Psoas muscle (tissue), 8 donors: ENCODE data around the gene JUP. TPM values are rescaled to one million over a fixed set of nuclear protein-coding genes. Genes with fewer than 3 reads are reported as not detected.
A peak's percentile ranks its signal among the peaks of the same experiment; 100 is the strongest.
"Not testable (repeated sequence)": the region's sequence is repeated elsewhere in the genome, so short reads cannot be mapped to it uniquely, and the experiment has no call there.

Experiments used
- ATAC-seq, 4 donors: fragments of 200-7000 bp; cut with Tn5 transposase; one replicate each; pipeline ENCODE4 v1.9.1; 2020; ENCODE audit warnings: moderate library complexity in 3 of 4, mild to moderate bottlenecking in 2 of 4
- DNase-seq, 2 donors: peaks; one replicate each; pipeline ENCODE4 v3.0.0-alpha.2; 2020
- H3K27ac ChIP-seq: fragments of 200-600 bp; one replicate; pipeline ENCODE4 v1.8.0; 2022
- H3K27me3 ChIP-seq, 3 donors: fragments of 200-600 bp in 1 of 3; one replicate each; pipeline versions ENCODE4 v1.6.1 to v1.8.0; 2013 to 2022; ENCODE audit warnings: low read length in 2 of 3, mild to moderate bottlenecking in 2 of 3, moderate library complexity in 1 of 3; ENCODE audit not compliant: insufficient read depth in 3 of 3
- H3K36me3 ChIP-seq, 2 donors: fragments of 200-600 bp in 1 of 2; one replicate each; pipeline versions ENCODE4 v1.6.1 to v1.8.0; 2013 to 2022; ENCODE audit warnings: low read depth in 1 of 2, mild to moderate bottlenecking in 1 of 2, moderate library complexity in 1 of 2; ENCODE audit not compliant: insufficient read depth in 1 of 2
- H3K4me1 ChIP-seq: fragments of 200-600 bp; one replicate; pipeline ENCODE4 v1.8.0; 2022
- H3K4me3 ChIP-seq: fragments of 200-600 bp; one replicate; pipeline ENCODE4 v1.8.0; 2022; ENCODE audit warnings: mild to moderate bottlenecking
- H3K9me3 ChIP-seq: fragments of 200-600 bp; one replicate; pipeline ENCODE4 v1.8.0; 2022
- WGBS, 3 donors: extraction: QIAGEN DNeasy Blood & Tissue Kit; methylation state at CpG; one replicate each; pipeline versions ENCODE4 v1.1.6 to v1.1.7; 2013; 5-methylcytosine and 5-hydroxymethylcytosine counted together
- intact Hi-C, 2 donors: fragments of 100-400 bp; cut with DNase I; formaldehyde crosslinking; loops; one replicate each; pipeline versions ENCODE4 v1.11.0 to v1.14.2; 2022
- polyA plus RNA-seq, 3 donors: library from polyadenylated mRNA; stranded (reverse); fragments of 200-250 nt; gene quantifications; one replicate each; pipeline ENCODE4 v1.2.3, GENCODE V29; 2013
- total RNA-seq, 4 donors: library from RNA; stranded (reverse); fragmentation: NEBNext Ultra II Directional in 2 of 4; extraction: Animal tissue kit (Norgen Biotek cat#: 25700) in 2 of 4; gene quantifications; one replicate each; pipeline versions ENCODE4 v1.2.1 to v1.2.4, GENCODE V29; 2021 to 2023
- TF ChIP-seq, protein P1 (sequence below): fragments of 200-600 bp; IDR thresholded peaks from one replicate; pipeline ENCODE4 v1.8.0; 2022; ENCODE audit warnings: antibody characterized with exemption
- donor health status: healthy with polysubstance abuse.
- donor health status: DM: no; HTN: no; CAD: no; lungs with moderate emphysema.
- donor health status: Bipolar disorder and iron deficiency.
- donor health status: healthy.
- donor health status: DM: yes; HTN: yes; CAD: no.
- donor health status: DM: no; HTN: no; CAD: no.
- donor health status: DM: no; HTN: no; CAD: no.
- donor health status: DM: yes; HTN: yes; CAD: no.

JUP gene
- total and polyA plus RNA-seq, 7 donors, result 9.4 to 55.0 (median 30.3) TPM

DNA sequence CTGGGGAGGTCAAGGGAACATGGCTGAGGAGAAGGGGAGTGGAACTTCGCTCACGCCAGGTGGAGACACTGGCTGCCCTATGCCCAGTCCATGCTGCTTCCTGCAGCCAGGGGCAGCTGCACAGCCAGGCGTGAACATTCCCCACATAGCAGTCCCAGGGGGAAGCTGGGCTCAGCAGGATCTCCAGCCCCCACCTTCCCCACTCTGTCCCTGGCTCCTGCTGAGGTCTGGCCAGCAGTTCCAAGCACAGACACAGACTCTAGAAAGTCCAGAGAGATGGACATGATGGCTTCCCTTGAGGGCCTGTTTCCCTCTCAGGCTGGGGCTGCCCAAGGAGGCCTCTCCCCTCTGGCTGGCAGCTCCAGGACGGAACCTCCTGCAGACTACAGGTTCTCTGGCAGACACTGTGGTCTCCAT is 9.3 kb downstream of the JUP start:
- H3K4me1 ChIP-seq, result peaks cover 64% of the 10 kb centered on the region
- intact Hi-C loops, result no loop called here
- TF ChIP-seq, protein P1, sequence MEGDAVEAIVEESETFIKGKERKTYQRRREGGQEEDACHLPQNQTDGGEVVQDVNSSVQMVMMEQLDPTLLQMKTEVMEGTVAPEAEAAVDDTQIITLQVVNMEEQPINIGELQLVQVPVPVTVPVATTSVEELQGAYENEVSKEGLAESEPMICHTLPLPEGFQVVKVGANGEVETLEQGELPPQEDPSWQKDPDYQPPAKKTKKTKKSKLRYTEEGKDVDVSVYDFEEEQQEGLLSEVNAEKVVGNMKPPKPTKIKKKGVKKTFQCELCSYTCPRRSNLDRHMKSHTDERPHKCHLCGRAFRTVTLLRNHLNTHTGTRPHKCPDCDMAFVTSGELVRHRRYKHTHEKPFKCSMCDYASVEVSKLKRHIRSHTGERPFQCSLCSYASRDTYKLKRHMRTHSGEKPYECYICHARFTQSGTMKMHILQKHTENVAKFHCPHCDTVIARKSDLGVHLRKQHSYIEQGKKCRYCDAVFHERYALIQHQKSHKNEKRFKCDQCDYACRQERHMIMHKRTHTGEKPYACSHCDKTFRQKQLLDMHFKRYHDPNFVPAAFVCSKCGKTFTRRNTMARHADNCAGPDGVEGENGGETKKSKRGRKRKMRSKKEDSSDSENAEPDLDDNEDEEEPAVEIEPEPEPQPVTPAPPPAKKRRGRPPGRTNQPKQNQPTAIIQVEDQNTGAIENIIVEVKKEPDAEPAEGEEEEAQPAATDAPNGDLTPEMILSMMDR, result peak; percentile 37
- peak overlapping the region; percentile 19 for H3K4me3 ChIP-seq
- ATAC-seq (peak; percentile 56 to 72 (median 68)), DNase-seq (peak; percentile 49 to 85)
- H3K27ac ChIP-seq, result peak overlapping the region; percentile 80
- 2 to 8% (median 4%) methylated on average over 4 of the region's 4 CpGs for WGBS, 3 donors
- no peaks in the 10 kb centered on the region for H3K9me3 ChIP-seq
- H3K27me3 ChIP-seq, result no peaks in the 10 kb centered on the region
- peaks cover 0 to 5% of the 10 kb centered on the region in 2 donors for H3K36me3 ChIP-seq

- intact Hi-C loops, H3K36me3 ChIP-seq, H3K9me3 ChIP-seq, ATAC-seq, DNase-seq, H3K27me3 ChIP-seq: not testable (repeated sequence)
- H3K4me3 ChIP-seq, result peak overlapping the region; percentile 23
- H3K4me1 ChIP-seq, result peaks cover 56% of the 10 kb centered on the region
- H3K27ac ChIP-seq, result peak overlapping the region; percentile 80
- WGBS, 3 donors, result 57 to 75% (median 59%) methylated on average over 14 of the region's 14 CpGs
Measured at GRCh38 chr17:41776262-41776900, 10.1 kb downstream of the JUP start.

DNA sequence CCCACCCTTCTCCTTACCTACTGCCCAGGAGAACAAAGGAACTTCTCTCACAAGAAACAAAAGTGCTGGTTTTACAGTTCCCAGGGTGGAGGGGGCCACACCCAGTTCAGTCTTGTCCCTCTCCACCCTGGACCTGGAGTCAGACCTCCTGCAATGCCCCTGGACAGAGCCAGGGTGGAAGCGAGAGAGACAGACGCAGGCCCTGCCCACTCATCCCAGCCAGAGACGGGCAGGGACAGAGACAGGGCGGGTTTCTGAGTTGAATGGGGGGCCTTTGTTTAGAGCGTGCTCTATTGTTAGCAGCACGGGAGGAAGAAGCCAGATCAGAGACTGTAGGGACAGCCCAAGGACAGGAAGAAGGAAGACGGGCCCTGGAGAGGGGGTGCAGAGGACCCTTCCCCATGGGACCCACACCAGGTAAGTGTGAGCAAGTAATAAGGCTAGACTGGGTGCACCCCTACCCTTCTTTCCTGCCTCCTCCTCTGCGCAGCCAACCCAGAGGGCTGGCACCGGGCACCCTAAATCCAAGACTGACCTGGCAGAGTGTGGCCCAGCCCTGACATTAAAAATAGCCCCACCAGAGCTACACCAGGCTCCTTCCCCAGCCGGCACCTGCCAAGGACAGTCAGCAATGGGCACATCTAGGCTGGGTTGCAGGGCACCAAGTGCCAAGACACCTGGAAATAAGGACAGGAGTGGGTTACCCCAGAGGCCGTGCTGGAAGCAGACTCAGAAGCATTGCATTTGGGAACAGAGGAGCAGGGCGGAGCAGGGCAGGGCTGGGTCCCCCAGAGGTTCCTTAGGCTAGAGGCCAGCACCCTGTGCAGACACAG is 10.9 kb downstream of the JUP start:
- H3K27me3 ChIP-seq, result no peaks in the 10 kb centered on the region
- H3K4me3 ChIP-seq, result peak overlapping the region; percentile 23
- intact Hi-C loops, result no loop called here
- peak; percentile 36 to 78 (median 72) for ATAC-seq
- DNase-seq, result peak in 1 of 2 donors; percentile 83
- H3K36me3 ChIP-seq, result peaks cover 0 to 15% of the 10 kb centered on the region in 2 donors
- WGBS, 3 donors, result 20 to 25% (median 25%) methylated on average over 11 to 12 of the region's 12 CpGs
- H3K9me3 ChIP-seq, result no peaks in the 10 kb centered on the region
- H3K4me1 ChIP-seq, result peaks cover 52% of the 10 kb centered on the region
- H3K27ac ChIP-seq, result peak overlapping the region; percentile 80
- TF ChIP-seq, protein P1, result no peak

- intact Hi-C loops, result no loop called here
- no peaks in the 10 kb centered on the region for H3K9me3 ChIP-seq
- peaks cover 40% of the 10 kb centered on the region for H3K4me1 ChIP-seq
- H3K27ac ChIP-seq, result peak overlapping the region; percentile 12
- H3K27me3 ChIP-seq, result no peaks in the 10 kb centered on the region
- ATAC-seq (no peak), DNase-seq (no peak)
- H3K4me3 ChIP-seq, result no peak overlapping the region
- WGBS, 3 donors, result 47 to 60% (median 52%) methylated on average over 8 of the region's 8 CpGs
- H3K36me3 ChIP-seq, result peaks cover 0 to 33% of the 10 kb centered on the region in 2 donors
- TF ChIP-seq, protein P1, result no peak
Measured at GRCh38 chr17:41773731-41774193, 12.7 kb downstream of the JUP start.

DNA sequence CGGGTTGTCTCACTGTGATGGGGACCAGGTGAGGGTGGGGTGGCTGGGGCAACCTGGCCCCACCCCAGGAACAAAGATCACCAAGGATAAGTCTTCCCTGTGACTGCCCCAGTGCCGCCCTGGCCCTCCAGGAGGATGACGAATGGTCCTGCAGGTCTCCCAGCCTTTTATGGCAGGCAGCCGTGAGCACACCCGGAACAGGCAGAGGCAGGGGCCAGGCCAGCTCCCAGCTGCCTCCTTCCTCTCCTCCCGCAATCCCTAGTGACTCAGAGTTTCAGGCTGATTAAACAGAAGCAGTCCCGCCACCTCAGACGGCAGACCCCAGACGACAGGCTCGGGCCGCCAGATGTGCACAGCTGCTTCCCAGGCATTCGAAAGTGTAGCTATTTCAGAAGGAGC is 13.3 kb downstream of the JUP start:
- H3K27me3 ChIP-seq, result no peaks in the 10 kb centered on the region
- no peaks in the 10 kb centered on the region for H3K9me3 ChIP-seq
- intact Hi-C loops, result no loop called here
- H3K4me3 ChIP-seq, result no peak overlapping the region
- H3K36me3 ChIP-seq, result peaks cover 0 to 39% of the 10 kb centered on the region in 2 donors
- WGBS, 3 donors, result 28 to 49% (median 38%) methylated on average over 12 of the region's 12 CpGs
- TF ChIP-seq, protein P1, result no peak
- DNase-seq, result peak; percentile 55 to 86
- ATAC-seq, result peak; percentile 39 to 68 (median 64)
- peaks cover 37% of the 10 kb centered on the region for H3K4me1 ChIP-seq
- H3K27ac ChIP-seq, result peak overlapping the region; percentile 28
